CD14-positive monocyte (primary cell): ENCODE data around the gene RPL7A. TPM values are rescaled to one million over a fixed set of nuclear protein-coding genes. Genes with fewer than 3 reads are reported as not detected.

Experiments used
- DNase-seq, 3 donors: peaks; one replicate each; pipeline ENCODE4 v3.0.0-alpha.2; 2011 to 2022
- H2AFZ ChIP-seq: 2 replicates; pipeline ENCODE4 v1.6.0; 2012; ENCODE audit warnings: mild to moderate bottlenecking, low read depth, low read length, inconsistent platforms; ENCODE audit not compliant: insufficient read depth, poor library complexity, severe bottlenecking
- H3K27ac ChIP-seq, 2 donors: 1 replicate in 1 of 2; 2 replicates in 1 of 2; pipeline ENCODE4 v1.5.1; 2012 to 2013; ENCODE audit warnings: low read length in 2 of 2, control low read depth in 1 of 2, inconsistent platforms in 1 of 2, low read depth in 1 of 2, mild to moderate bottlenecking in 1 of 2
- H3K27me3 ChIP-seq, 2 donors: one replicate each; pipeline versions ENCODE4 v1.6.0 to v1.6.1; 2011 to 2013; ENCODE audit warnings: low read length in 2 of 2; ENCODE audit not compliant: control insufficient read depth in 2 of 2, insufficient read depth in 2 of 2
- H3K36me3 ChIP-seq, 2 donors: replicated peaks in 1 of 2; 1 replicate in 1 of 2; 2 replicates in 1 of 2; pipeline versions ENCODE4 v1.5.1 to v1.6.1; 2012 to 2013; ENCODE audit warnings: low read length in 2 of 2, control low read depth in 1 of 2, inconsistent platforms in 1 of 2, mild to moderate bottlenecking in 1 of 2; ENCODE audit not compliant: insufficient read depth in 2 of 2, control insufficient read depth in 1 of 2
- H3K4me1 ChIP-seq, 2 donors: 1 replicate in 1 of 2; 2 replicates in 1 of 2; pipeline versions ENCODE4 v1.5.1 to v1.6.1; 2012 to 2013; ENCODE audit warnings: low read length in 2 of 2, control low read depth in 1 of 2, inconsistent platforms in 1 of 2, mild to moderate bottlenecking in 1 of 2, moderate library complexity in 1 of 2; ENCODE audit not compliant: insufficient read depth in 2 of 2, control insufficient read depth in 1 of 2
- H3K4me2 ChIP-seq: replicated peaks from 2 replicates; pipeline ENCODE3; 2012; ENCODE audit warnings: low read length, moderate library complexity, mild to moderate bottlenecking; ENCODE audit not compliant: poor library complexity, severe bottlenecking; ENCODE audit errors: extremely low read depth
- H3K4me3 ChIP-seq, 3 experiments: fragments of 200-600 bp in 1 of 3; sonication (generic) in 1 of 3; replicated peaks in 1 of 3; 1 replicate in 2 of 3; 2 replicates in 1 of 3; pipeline ENCODE4 v1.5.1; 2011 to 2013; ENCODE audit warnings: low read length in 3 of 3, mild to moderate bottlenecking in 3 of 3, control low read depth in 2 of 3, low read depth in 2 of 3, inconsistent platforms in 1 of 3, moderate library complexity in 1 of 3
- H3K79me2 ChIP-seq: 2 replicates; pipeline ENCODE4 v1.6.0; 2012; ENCODE audit warnings: mild to moderate bottlenecking, control low read depth, inconsistent platforms, low read length, moderate library complexity; ENCODE audit not compliant: insufficient read depth
- H3K9ac ChIP-seq: 2 replicates; pipeline ENCODE4 v1.6.0; 2017; ENCODE audit warnings: low read length, mild to moderate bottlenecking; ENCODE audit not compliant: insufficient read depth, poor library complexity, severe bottlenecking
- H3K9me3 ChIP-seq, 2 donors: replicated peaks in 1 of 2; 1 replicate in 1 of 2; 2 replicates in 1 of 2; pipeline versions ENCODE4 v1.5.1 to v1.6.1; 2012 to 2013; ENCODE audit warnings: low read length in 2 of 2, control low read depth in 1 of 2; ENCODE audit not compliant: control insufficient read depth in 1 of 2, insufficient read depth in 1 of 2
- H4K20me1 ChIP-seq: 2 replicates; pipeline ENCODE4 v1.6.0; 2012; ENCODE audit warnings: mild to moderate bottlenecking, low read length, control low read depth, moderate library complexity; ENCODE audit not compliant: insufficient read depth
- H3K27ac Mint-ChIP-seq, 7 donors: one replicate each; pipeline ENCODE4 v1.8.0; 2020; ENCODE audit warnings: mild to moderate bottlenecking in 7 of 7, mixed read lengths in 7 of 7, moderate library complexity in 6 of 7, inconsistent platforms in 2 of 7
- H3K27me3 Mint-ChIP-seq, 3 donors: one replicate each; pipeline ENCODE4 v1.8.0; 2021 to 2022; ENCODE audit warnings: low read depth in 3 of 3, mild to moderate bottlenecking in 3 of 3, mixed read lengths in 3 of 3, moderate library complexity in 3 of 3, inconsistent platforms in 1 of 3
- H3K36me3 Mint-ChIP-seq, 2 donors: one replicate each; pipeline ENCODE4 v1.8.0; 2020; ENCODE audit warnings: mixed read lengths in 2 of 2, inconsistent platforms in 1 of 2, mild to moderate bottlenecking in 1 of 2
- H3K4me1 Mint-ChIP-seq: one replicate; pipeline ENCODE4 v1.8.0; 2020; ENCODE audit warnings: mild to moderate bottlenecking, mixed read lengths
- H3K4me3 Mint-ChIP-seq, 2 donors: one replicate each; pipeline ENCODE4 v1.8.0; 2020; ENCODE audit warnings: mild to moderate bottlenecking in 2 of 2, mixed read lengths in 2 of 2, moderate library complexity in 1 of 2
- H3K9me3 Mint-ChIP-seq, 7 donors: one replicate each; pipeline ENCODE4 v1.8.0; 2020 to 2022; ENCODE audit warnings: mixed read lengths in 7 of 7, mild to moderate bottlenecking in 6 of 7, moderate library complexity in 6 of 7, inconsistent platforms in 2 of 7
- CTCF ChIP-seq: fragments of 200-600 bp; IDR thresholded peaks from one replicate; pipeline ENCODE4 v1.8.0; 2022; ENCODE audit warnings: antibody characterized with exemption, mild to moderate bottlenecking
- WGBS: methylation state at CpG from one replicate; pipeline ENCODE4 v1.1.5; 2013; ENCODE audit warnings: missing lambda C conversion rate; ENCODE audit not compliant: insufficient coverage; 5-methylcytosine and 5-hydroxymethylcytosine counted together
- intact Hi-C, 2 donors: fragments of 100-400 bp; cut with micrococcal nuclease; formaldehyde crosslinking; loops; one replicate each; pipeline versions ENCODE4 v1.15.0 to v1.15.1; 2023
- polyA plus RNA-seq, 3 donors: library from polyadenylated mRNA; depleted of rRNA in 1 of 3; unstranded in 2 of 3; stranded (reverse) in 1 of 3; fragments of 300-500 nt in 2 of 3; fragments of >200 nt in 1 of 3; fragmentation: Illumina TruSeq in 2 of 3; gene quantifications; 1 replicate in 2 of 3; 2 replicates in 1 of 3; pipeline ENCODE4 v1.2.3, GENCODE V29; 2012 to 2021

RPL7A gene
- polyA plus RNA-seq, 3 donors: 390 to 2,322 (median 437) TPM

- peaks cover 0 to 2% (median 0%) of the 10 kb centered on the region in 3 donors for H3K27me3 Mint-ChIP-seq
- no peak overlapping the region for H2AFZ ChIP-seq
- H3K4me3 ChIP-seq: no peak overlapping the region
- H3K27ac ChIP-seq: peak overlapping the region in 1 of 2 donors; percentile 26
- peaks cover 12 to 16% of the 10 kb centered on the region in 2 donors for H3K4me1 ChIP-seq
- peaks cover 69 to 77% of the 10 kb centered on the region in 2 donors for H3K36me3 Mint-ChIP-seq
- no peak overlapping the region for H3K9ac ChIP-seq
- peaks cover 24% of the 10 kb centered on the region for H3K4me1 Mint-ChIP-seq
- no peak overlapping the region for H3K4me3 Mint-ChIP-seq
- peaks cover 69% of the 10 kb centered on the region for H4K20me1 ChIP-seq
- H3K36me3 ChIP-seq: peaks cover 62 to 76% of the 10 kb centered on the region in 2 donors
- H3K4me2 ChIP-seq: no peak overlapping the region
- TF ChIP-seq CTCF: no peak
- H3K9me3 ChIP-seq: no peaks in the 10 kb centered on the region
- 93% methylated on average over 11 of the region's 13 CpGs for WGBS
- no peaks in the 10 kb centered on the region for H3K27me3 ChIP-seq
- intact Hi-C loops: no loop called here
- DNase-seq: no peak
- peaks cover 0 to 1% (median 0%) of the 10 kb centered on the region in 7 donors for H3K9me3 Mint-ChIP-seq
- peak overlapping the region in 1 of 7 donors; percentile 83 for H3K27ac Mint-ChIP-seq
- H3K79me2 ChIP-seq: peaks cover 31% of the 10 kb centered on the region
Measured at GRCh38 chr9:133361507-133362092, 13.6 kb downstream of the RPL7A start.

- peaks cover 32% of the 10 kb centered on the region for H3K79me2 ChIP-seq
- TF ChIP-seq CTCF: no peak
- intact Hi-C loops: no loop called here
- peaks cover 76 to 86% of the 10 kb centered on the region in 2 donors for H3K36me3 Mint-ChIP-seq
- peaks cover 16% of the 10 kb centered on the region for H3K4me1 Mint-ChIP-seq
- no peak overlapping the region for H3K4me2 ChIP-seq
- WGBS: 89% methylated on average over 12 of the region's 15 CpGs
- H3K9ac ChIP-seq: no peak overlapping the region
- peaks cover 3 to 7% of the 10 kb centered on the region in 2 donors for H3K4me1 ChIP-seq
- DNase-seq: no peak
- peak overlapping the region in 1 of 7 donors; percentile 38 for H3K27ac Mint-ChIP-seq
- H2AFZ ChIP-seq: no peak overlapping the region
- peaks cover 71 to 85% of the 10 kb centered on the region in 2 donors for H3K36me3 ChIP-seq
- H3K27me3 ChIP-seq: no peaks in the 10 kb centered on the region
- H3K9me3 ChIP-seq: no peaks in the 10 kb centered on the region
- peaks cover 0 to 2% (median 0%) of the 10 kb centered on the region in 3 donors for H3K27me3 Mint-ChIP-seq
- H3K4me3 ChIP-seq: no peak overlapping the region
- peaks cover 0 to 1% (median 0%) of the 10 kb centered on the region in 7 donors for H3K9me3 Mint-ChIP-seq
- H4K20me1 ChIP-seq: peaks cover 78% of the 10 kb centered on the region
- H3K27ac ChIP-seq: no peak overlapping the region
- no peak overlapping the region for H3K4me3 Mint-ChIP-seq
Measured at GRCh38 chr9:133362359-133363044, 14.5 kb downstream of the RPL7A start.
